HepG2 (cell line): Measurements from ENCODE around the gene IBTK. TPM values are rescaled to one million over a fixed set of nuclear protein-coding genes. Genes with fewer than 3 reads are reported as not detected.

Experiments
- ATAC-seq: fragments of 200-7000 bp; cut with Tn5 transposase; 3 replicates; pipeline ENCODE4 v1.9.1; 2020; ENCODE audit warnings: mild to moderate bottlenecking, moderate library complexity
- BruUV-seq: library from RNA; stranded (reverse); fragments of 400-500 nt; replicated peaks from 2 replicates; lab custom pipeline; 2021; lab: Mats Ljungman, UMichigan
- CTCF ChIA-PET: fragments of 300-600 bp; formaldehyde crosslinking; extraction: SDS; loops from one replicate; lab custom pipeline; 2021; ENCODE audit warnings: low total read pairs, inconsistent platforms, low intra/inter-chr PET ratio; lab: Yijun Ruan, JAX
- POLR2A ChIA-PET: fragments of 350-600 bp; sonication (Branson Sonifier 250); formaldehyde crosslinking; loops from one replicate; lab custom pipeline; 2020; ENCODE audit warnings: antibody characterized with exemption, inconsistent platforms; lab: Yijun Ruan, JAX
- DNase-seq: peaks from one replicate; pipeline ENCODE4 v3.0.0-alpha.2; 2015; ENCODE audit warnings: low spot score
- FAIRE-seq: peaks from 3 replicates; lab custom pipeline; 2011; peaks lifted over from hg19 to GRCh38; lab: Jason Lieb, UNC
- H2AFZ ChIP-seq: one replicate; pipeline ENCODE4 v1.6.1; 2011; ENCODE audit warnings: low read length, inconsistent platforms
- H3K27ac ChIP-seq: fragments of 300-600 bp; 3 replicates; pipeline ENCODE4 v1.8.0; 2011; ENCODE audit warnings: mixed run types, mild to moderate bottlenecking, mixed read lengths, low read length, inconsistent platforms; ENCODE audit not compliant: insufficient read depth; ENCODE audit errors: extremely low read length
- H3K27me3 ChIP-seq, 2 experiments: fragments of 200-600 bp in 1 of 2; 2 replicates in 1 of 2; 3 replicates in 1 of 2; pipeline versions ENCODE4 v1.6.0 to v1.8.0; 2011; ENCODE audit warnings: low read length in 2 of 2, mild to moderate bottlenecking in 2 of 2, moderate library complexity in 2 of 2, inconsistent platforms in 1 of 2; ENCODE audit not compliant: insufficient read depth in 2 of 2, control insufficient read depth in 1 of 2
- H3K36me3 ChIP-seq, 2 experiments: fragments of 200-600 bp in 1 of 2; replicated peaks in 1 of 2; 2 replicates in 1 of 2; 3 replicates in 1 of 2; pipeline versions ENCODE4 v1.5.1 to v1.8.0; 2011; ENCODE audit warnings: low read length in 2 of 2, inconsistent platforms in 1 of 2; ENCODE audit not compliant: insufficient read depth in 2 of 2, control insufficient read depth in 1 of 2
- H3K4me1 ChIP-seq: 2 replicates; pipeline ENCODE4 v1.5.1; 2012; ENCODE audit warnings: low read length, inconsistent platforms; ENCODE audit not compliant: insufficient read depth
- H3K4me2 ChIP-seq: 2 replicates; pipeline ENCODE4 v1.6.0; 2011; ENCODE audit warnings: low read depth, low read length, inconsistent platforms
- H3K4me3 ChIP-seq, 3 experiments: fragments of 200-600 bp in 1 of 3; sonication (generic), shearing (Covaris generic) in 1 of 3; replicated peaks in 1 of 3; 2 replicates each; pipeline ENCODE4 v1.5.1; 2011 to 2016; ENCODE audit warnings: low read length in 3 of 3, inconsistent platforms in 2 of 3, low read depth in 2 of 3, mild to moderate bottlenecking in 2 of 3, control low read depth in 1 of 3, mixed read lengths in 1 of 3; ENCODE audit not compliant: insufficient read depth in 1 of 3
- H3K79me2 ChIP-seq: one replicate; pipeline ENCODE4 v1.6.1; 2011; ENCODE audit warnings: low read length, inconsistent platforms; ENCODE audit not compliant: insufficient read depth
- H3K9ac ChIP-seq: 2 replicates; pipeline ENCODE4 v1.6.0; 2011; ENCODE audit warnings: mild to moderate bottlenecking, low read depth, low read length, inconsistent platforms; ENCODE audit not compliant: insufficient read depth
- H3K9me3 ChIP-seq: 2 replicates; pipeline ENCODE4 v1.5.1; 2012; ENCODE audit warnings: mild to moderate bottlenecking, low read length
- H4K20me1 ChIP-seq: 2 replicates; pipeline ENCODE4 v1.6.0; 2011; ENCODE audit warnings: inconsistent platforms, mild to moderate bottlenecking, low read length, moderate library complexity; ENCODE audit not compliant: insufficient read depth
- ARHGAP35 ChIP-seq: sonication (generic); formaldehyde crosslinking; IDR thresholded peaks from 2 replicates; pipeline ENCODE4 v1.9.0; 2022; ENCODE audit warnings: mild to moderate bottlenecking, inconsistent platforms, moderate library complexity, missing genetic modification reagents, borderline replicate concordance
- FOXM1 ChIP-seq: sonication (generic); formaldehyde crosslinking; IDR thresholded peaks from 2 replicates; pipeline ENCODE4 v1.5.0; 2020; ENCODE audit warnings: missing genetic modification reagents
- PAWR ChIP-seq: sonication (generic); formaldehyde crosslinking; IDR thresholded peaks from 2 replicates; pipeline ENCODE4 v1.4.0; 2020; ENCODE audit warnings: missing genetic modification reagents, mild to moderate bottlenecking, borderline replicate concordance
- SNRNP70 ChIP-seq: fragments of 200-400 bp; formaldehyde crosslinking; IDR thresholded peaks from 2 replicates; pipeline ENCODE4 v1.6.1; 2017; ENCODE audit warnings: mild to moderate bottlenecking, low read depth, low read length, moderate library complexity
- ZFP90 ChIP-seq: sonication (generic); formaldehyde crosslinking; IDR thresholded peaks from 2 replicates; pipeline ENCODE4 v1.8.0; 2022; ENCODE audit warnings: missing genetic modification reagents, mild to moderate bottlenecking, inconsistent platforms, borderline replicate concordance
- ZNF224 ChIP-seq: sonication (generic); formaldehyde crosslinking; IDR thresholded peaks from 2 replicates; pipeline ENCODE4 v1.5.0; 2020; ENCODE audit warnings: mild to moderate bottlenecking, missing genetic modification reagents
- ZNF543 ChIP-seq: sonication (generic); formaldehyde crosslinking; IDR thresholded peaks from 2 replicates; pipeline ENCODE4 v1.4.0; 2020; ENCODE audit warnings: mild to moderate bottlenecking, missing genetic modification reagents
- ZNF564 ChIP-seq: sonication (generic); formaldehyde crosslinking; IDR thresholded peaks from 2 replicates; pipeline ENCODE4 v1.8.1; 2023; ENCODE audit warnings: mild to moderate bottlenecking, missing genetic modification reagents
- ZNF737 ChIP-seq: sonication (generic); formaldehyde crosslinking; IDR thresholded peaks from 2 replicates; pipeline ENCODE4 v1.5.0; 2020; ENCODE audit warnings: missing genetic modification reagents, mild to moderate bottlenecking, borderline replicate concordance
- ZNF816 ChIP-seq: sonication (generic); formaldehyde crosslinking; IDR thresholded peaks from 2 replicates; pipeline ENCODE4 v1.8.0; 2022; ENCODE audit warnings: missing genetic modification reagents, mild to moderate bottlenecking, borderline replicate concordance
- WGBS: methylation state at CpG from one replicate; pipeline ENCODE4 v1.1.6; 2017; ENCODE audit warnings: low lambda C conversion rate; 5-methylcytosine and 5-hydroxymethylcytosine counted together
- in situ Hi-C: cut with HindIII; loops from 2 replicates; pipeline ENCODE4 v1.10.0; 2017; ENCODE audit warnings: low pct_unique_long_range_greater_than_20kb; ENCODE audit not compliant: extremely low pct_ligation_motif_present
- intact Hi-C: fragments of 100-400 bp; cut with micrococcal nuclease; formaldehyde crosslinking; loops from one replicate; pipeline ENCODE4 v1.10.0; 2022; ENCODE audit not compliant: unreplicated experiment
- polyA plus RNA-seq, 8 experiments: library from polyadenylated mRNA; depleted of rRNA in 3 of 8; stranded (reverse) in 7 of 8; unstranded in 1 of 8; fragments of >200 nt; fragmentation: Illumina TruSeq in 4 of 8; extraction: Trizol in 4 of 8; gene quantifications; 2 replicates each; pipeline versions ENCODE4 v1.2.1 to v1.2.3, GENCODE V29; 2011 to 2016; ENCODE audit warnings: low read depth in 4 of 8, missing spikeins in 1 of 8, mixed read lengths in 1 of 8; ENCODE audit not compliant: insufficient read depth in 1 of 8
- total RNA-seq, 5 experiments: library from RNA; depleted of rRNA; stranded (reverse); fragments of >200 nt; fragmentation: Illumina TruSeq; extraction: Trizol; gene quantifications; 2 replicates each; pipeline ENCODE4 v1.2.3, GENCODE V29; 2016; ENCODE audit warnings: low read depth in 1 of 5
- TF ChIP-seq, protein P1 (sequence below): sonication (generic); formaldehyde crosslinking; IDR thresholded peaks from 2 replicates; pipeline ENCODE4 v1.4.0; 2020; ENCODE audit warnings: mild to moderate bottlenecking, missing genetic modification reagents
- TF ChIP-seq, protein P2 (sequence below): IDR thresholded peaks from 2 replicates; pipeline ENCODE4 v1.6.1; 2016
- TF ChIP-seq, protein P3 (sequence below): IDR thresholded peaks from 2 replicates; pipeline ENCODE4 v1.6.1; 2016; ENCODE audit warnings: missing compliant biosample characterization, missing genetic modification reagents, borderline replicate concordance
- TF ChIP-seq, protein P4 (sequence below): conservative IDR thresholded peaks from 2 replicates; pipeline ENCODE4 v1.6.1; 2018; ENCODE audit warnings: missing genetic modification reagents

Gene IBTK
- total and polyA plus RNA-seq, 2 of the 13 experiments (the other 11 are each of a cell fraction or from before 2014, with no cell fraction given): 23.8 to 60.0 TPM

DNA sequence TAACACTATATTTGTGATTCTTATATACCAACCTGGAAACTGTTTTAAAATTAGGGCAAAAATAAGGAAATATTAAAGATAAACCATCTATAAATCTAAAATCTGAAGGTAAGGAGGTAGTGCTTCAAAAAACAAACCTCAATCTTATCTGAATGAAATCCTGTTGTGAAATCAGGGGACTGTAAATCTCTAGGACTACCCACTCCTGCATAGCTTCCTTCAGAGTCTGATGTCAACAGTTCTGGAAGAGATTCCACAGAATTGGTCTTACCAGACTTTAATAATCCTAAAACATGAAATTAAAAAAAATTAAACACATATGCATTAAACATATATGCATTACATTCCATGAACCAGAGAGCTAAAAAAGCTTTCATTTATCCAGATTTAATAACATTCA, 51.4 kb downstream of the IBTK start:
- FAIRE-seq (no peak), DNase-seq (no peak), ATAC-seq (no peak)
- H3K4me1 ChIP-seq: no peaks in the 10 kb centered on the region
- no peak overlapping the region for H3K9ac ChIP-seq
- H4K20me1 ChIP-seq: no peaks in the 10 kb centered on the region
- H3K36me3 ChIP-seq: peaks cover 8 to 85% of the 10 kb centered on the region in 2 experiments
- TF ChIP-seq PAWR (CRISPR knock-in tag) (no peak), ZNF816 (CRISPR knock-in tag) (no peak), FOXM1 (CRISPR knock-in tag) (no peak), ZFP90 (no peak), ARHGAP35 (CRISPR knock-in tag) (no peak)
- TF ChIP-seq, protein P1, sequence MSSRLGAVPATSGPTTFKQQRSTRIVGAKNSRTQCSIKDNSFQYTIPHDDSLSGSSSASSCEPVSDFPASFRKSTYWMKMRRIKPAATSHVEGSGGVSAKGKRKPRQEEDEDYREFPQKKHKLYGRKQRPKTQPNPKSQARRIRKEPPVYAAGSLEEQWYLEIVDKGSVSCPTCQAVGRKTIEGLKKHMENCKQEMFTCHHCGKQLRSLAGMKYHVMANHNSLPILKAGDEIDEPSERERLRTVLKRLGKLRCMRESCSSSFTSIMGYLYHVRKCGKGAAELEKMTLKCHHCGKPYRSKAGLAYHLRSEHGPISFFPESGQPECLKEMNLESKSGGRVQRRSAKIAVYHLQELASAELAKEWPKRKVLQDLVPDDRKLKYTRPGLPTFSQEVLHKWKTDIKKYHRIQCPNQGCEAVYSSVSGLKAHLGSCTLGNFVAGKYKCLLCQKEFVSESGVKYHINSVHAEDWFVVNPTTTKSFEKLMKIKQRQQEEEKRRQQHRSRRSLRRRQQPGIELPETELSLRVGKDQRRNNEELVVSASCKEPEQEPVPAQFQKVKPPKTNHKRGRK (CRISPR knock-in tag): no peak
- H3K9me3 ChIP-seq: no peaks in the 10 kb centered on the region
- intact Hi-C loops: no loop called here
- no peak overlapping the region for H2AFZ ChIP-seq
- no peak overlapping the region for H3K4me3 ChIP-seq
- ChIA-PET POLR2A (no interaction called here), CTCF (no interaction called here)
- no peak overlapping the region for H3K4me2 ChIP-seq
- no peaks in the 10 kb centered on the region for H3K79me2 ChIP-seq
- in situ Hi-C loops: no loop called here
- no peak overlapping the region for H3K27ac ChIP-seq
- H3K27me3 ChIP-seq: no peaks in the 10 kb centered on the region
- BruUV-seq: no TSS peak

DNA sequence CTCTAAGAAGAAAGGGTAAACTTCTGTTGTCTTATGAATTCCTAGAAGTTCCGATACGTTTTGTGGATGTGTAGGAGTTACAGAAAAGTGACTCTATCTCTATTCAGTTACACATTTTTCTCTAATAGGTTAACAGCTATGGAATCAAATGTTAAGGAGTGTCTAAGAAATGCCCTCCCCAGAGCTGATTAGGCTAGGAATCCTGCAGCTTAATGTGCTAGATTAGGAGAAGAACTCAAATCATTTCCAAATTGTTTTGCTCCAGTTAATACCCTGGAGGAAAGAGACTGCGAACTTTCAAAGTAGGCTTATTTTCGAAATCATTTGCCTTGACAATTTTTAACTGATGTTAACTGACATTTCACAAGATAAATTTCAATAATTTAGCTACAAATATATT, 51.9 kb downstream of the IBTK start:
- 99% methylated on average over 4 of the region's 4 CpGs for WGBS
- no peak for TF ChIP-seq ZNF543 (CRISPR knock-in tag)
- TF ChIP-seq, protein P2, sequence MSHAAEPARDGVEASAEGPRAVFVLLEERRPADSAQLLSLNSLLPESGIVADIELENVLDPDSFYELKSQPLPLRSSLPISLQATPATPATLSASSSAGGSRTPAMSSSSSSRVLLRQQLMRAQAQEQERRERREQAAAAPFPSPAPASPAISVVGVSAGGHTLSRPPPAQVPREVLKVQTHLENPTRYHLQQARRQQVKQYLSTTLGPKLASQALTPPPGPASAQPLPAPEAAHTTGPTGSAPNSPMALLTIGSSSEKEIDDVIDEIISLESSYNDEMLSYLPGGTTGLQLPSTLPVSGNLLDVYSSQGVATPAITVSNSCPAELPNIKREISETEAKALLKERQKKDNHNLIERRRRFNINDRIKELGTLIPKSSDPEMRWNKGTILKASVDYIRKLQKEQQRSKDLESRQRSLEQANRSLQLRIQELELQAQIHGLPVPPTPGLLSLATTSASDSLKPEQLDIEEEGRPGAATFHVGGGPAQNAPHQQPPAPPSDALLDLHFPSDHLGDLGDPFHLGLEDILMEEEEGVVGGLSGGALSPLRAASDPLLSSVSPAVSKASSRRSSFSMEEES (CRISPR knock-in tag): no peak
- no peak for TF ChIP-seq ZNF737 (CRISPR knock-in tag)
- TF ChIP-seq ZNF224: no peak
- TF ChIP-seq, protein P3, sequence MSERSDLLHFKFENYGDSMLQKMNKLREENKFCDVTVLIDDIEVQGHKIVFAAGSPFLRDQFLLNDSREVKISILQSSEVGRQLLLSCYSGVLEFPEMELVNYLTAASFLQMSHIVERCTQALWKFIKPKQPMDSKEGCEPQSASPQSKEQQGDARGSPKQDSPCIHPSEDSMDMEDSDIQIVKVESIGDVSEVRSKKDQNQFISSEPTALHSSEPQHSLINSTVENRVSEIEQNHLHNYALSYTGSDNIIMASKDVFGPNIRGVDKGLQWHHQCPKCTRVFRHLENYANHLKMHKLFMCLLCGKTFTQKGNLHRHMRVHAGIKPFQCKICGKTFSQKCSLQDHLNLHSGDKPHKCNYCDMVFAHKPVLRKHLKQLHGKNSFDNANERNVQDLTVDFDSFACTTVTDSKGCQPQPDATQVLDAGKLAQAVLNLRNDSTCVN (CRISPR knock-in tag): no peak
- TF ChIP-seq ZNF564: no peak
- TF ChIP-seq, protein P4, sequence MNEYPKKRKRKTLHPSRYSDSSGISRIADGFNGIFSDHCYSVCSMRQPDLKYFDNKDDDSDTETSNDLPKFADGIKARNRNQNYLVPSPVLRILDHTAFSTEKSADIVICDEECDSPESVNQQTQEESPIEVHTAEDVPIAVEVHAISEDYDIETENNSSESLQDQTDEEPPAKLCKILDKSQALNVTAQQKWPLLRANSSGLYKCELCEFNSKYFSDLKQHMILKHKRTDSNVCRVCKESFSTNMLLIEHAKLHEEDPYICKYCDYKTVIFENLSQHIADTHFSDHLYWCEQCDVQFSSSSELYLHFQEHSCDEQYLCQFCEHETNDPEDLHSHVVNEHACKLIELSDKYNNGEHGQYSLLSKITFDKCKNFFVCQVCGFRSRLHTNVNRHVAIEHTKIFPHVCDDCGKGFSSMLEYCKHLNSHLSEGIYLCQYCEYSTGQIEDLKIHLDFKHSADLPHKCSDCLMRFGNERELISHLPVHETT (CRISPR knock-in tag): no peak
- no peak for TF ChIP-seq SNRNP70

More for the DNA sequence above, 51.9 kb downstream of the IBTK start:
- Histone ChIP-seq H3K36me3 (peaks cover 10 to 87% of the 10 kb centered on the region in 2 experiments), H4K20me1 (no peaks in the 10 kb centered on the region), H3K9ac (no peak overlapping the region), H3K27me3 (no peaks in the 10 kb centered on the region), H3K9me3 (no peaks in the 10 kb centered on the region), H3K4me1 (no peaks in the 10 kb centered on the region), H3K4me3 (no peak overlapping the region), H3K27ac (no peak overlapping the region), H2AFZ (no peak overlapping the region), H3K79me2 (no peaks in the 10 kb centered on the region), H3K4me2 (no peak overlapping the region)
- CTCF ChIA-PET: no interaction called here
- in situ Hi-C loops (no loop called here), intact Hi-C loops (no loop called here)
- no peak for ATAC-seq
- POLR2A ChIA-PET: no interaction called here
- no peak for DNase-seq
- no peak for FAIRE-seq
- BruUV-seq: no TSS peak
